SIG-M5 treated with dmso at 0.1 percent for 504 hours (cell line): ENCODE measurements around the gene WASF3.

Source experiments
- DNase-seq: peaks from one replicate; lab custom pipeline; 2025; ENCODE audit not compliant: unreplicated experiment; lab: John Stamatoyannopoulos, UW

WASF3 gene

DNA sequence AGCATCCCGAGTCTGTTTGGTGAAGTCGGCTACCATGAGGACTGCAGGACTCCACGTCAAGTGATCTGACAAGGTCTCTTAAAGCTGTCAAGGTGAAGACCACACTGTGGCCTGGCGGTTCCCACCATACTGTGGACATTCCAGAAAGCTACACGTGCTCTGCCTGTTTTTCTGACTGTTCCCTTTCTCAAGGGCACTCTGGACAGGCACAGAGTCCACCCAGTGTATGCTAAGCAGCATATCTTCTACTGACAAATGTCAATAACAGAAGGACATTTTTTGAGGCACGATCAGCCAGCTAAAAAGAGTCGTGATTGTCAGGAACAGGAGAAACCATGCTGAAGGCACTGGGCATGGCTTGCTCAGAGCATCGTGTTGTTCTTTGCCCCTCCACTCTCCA lies 12.8 kb upstream of the WASF3 start:
- no peak for DNase-seq

DNA sequence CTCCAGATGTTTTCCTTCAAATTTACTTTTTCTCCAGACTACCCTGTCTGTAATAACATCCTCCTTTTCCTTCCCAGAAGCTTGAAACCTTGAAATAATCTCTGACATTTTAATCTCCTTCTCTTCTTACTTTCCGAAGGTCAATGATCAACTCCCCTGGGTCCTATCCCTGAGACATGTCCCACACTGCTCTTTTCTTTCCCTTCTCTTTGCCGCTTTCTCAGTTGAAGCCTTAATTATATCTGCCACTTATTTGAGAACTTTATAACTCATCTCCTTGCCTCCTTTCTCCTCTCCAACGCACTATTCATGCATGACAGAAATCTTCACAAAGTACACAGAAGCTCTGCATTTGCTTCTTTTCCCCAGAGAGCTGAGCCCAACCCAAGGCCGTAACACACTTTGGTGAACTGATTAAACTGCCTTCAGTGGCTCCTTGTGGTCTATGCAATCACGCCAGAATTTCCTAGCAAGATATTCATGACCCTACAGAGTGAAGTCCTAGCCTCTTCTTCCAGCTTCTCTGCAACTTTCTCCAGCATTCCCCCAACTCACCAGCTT lies 9.2 kb upstream of the WASF3 start:
- no peak for DNase-seq

DNA sequence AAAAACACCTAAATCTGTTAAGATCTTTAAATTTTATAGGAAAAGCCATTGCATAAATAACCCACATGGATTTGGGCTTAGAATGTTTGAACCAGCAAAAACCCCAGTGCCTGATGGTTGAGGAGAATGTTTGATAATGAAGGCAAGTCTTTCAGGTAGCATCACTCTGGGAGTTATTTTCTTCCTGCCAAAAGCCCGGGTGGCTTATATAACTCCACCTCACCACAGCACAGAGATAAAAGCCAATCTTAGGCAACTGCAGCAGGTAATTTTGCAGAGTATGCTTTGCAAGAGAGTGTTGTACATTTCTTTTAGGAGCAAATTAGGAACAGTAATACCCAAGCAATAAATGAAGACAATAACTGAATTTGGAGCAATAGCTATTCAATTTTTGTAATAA lies 7.8 kb upstream of the WASF3 start:
- no peak for DNase-seq

DNA sequence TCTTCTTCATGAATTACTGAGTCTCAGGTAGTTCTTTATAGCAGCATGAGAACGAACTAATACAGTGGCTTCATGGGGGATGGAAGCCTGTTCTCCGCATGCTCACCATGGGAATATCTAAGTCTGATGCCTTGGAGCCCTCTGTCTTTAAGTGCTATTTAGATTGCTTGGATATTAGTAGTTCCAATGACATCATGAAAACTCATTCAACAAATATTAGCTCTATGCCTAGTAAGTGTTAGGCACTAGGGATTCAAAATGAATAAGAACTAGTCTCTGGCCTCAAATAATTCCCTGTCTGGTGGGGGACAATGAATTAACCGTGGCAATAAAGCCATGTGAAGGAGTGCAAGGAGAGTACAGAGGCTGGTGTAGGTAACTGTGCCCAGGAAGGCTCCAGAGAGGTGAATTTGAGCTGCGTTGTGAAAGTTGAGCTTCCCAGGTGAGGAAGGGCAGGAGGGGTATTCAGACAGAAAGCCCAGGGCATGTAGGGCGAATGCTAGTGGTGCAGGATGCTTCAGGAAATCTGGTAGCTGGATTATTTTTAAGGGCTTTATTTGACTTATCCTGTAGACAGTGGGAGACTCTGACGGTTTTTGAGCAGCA lies 6.1 kb upstream of the WASF3 start:
- DNase-seq = no peak

DNA sequence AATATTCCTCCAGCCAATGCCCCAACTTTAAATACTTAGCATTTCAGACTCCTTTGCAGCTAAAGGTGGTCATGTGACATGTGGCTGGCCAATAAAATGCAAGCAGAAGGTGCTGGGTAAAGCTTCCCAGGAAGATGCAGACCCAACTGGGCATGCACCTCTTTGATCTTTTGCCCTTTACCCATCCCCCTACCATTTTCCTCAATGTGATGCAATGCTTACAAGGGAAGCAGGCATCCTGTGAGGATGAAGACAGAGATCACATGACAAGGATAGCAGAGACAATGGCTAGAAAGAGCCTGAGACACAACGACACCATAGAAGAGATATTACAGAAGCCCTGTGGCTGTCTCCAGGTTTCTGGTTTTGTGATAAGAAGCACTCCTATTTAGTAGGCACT lies 2.1 kb upstream of the WASF3 start:
- no peak for DNase-seq

DNA sequence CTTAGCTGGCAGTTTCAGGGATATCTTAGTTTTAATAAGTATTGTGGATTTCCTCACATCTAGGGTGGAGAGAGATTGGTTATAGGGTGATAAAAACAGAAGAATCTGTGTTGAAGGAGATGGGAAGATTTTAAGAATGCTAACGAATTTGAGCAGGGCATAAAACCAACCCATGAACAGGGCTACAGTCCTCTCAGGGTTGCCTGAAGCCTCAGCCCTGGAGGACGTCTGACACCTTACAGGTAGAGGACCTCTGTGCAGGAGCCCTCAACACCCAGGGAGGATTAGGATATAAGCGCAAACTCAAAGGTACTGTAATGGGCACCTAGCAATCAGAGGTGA lies 461 bp upstream of the WASF3 start:
- no peak for DNase-seq

DNA sequence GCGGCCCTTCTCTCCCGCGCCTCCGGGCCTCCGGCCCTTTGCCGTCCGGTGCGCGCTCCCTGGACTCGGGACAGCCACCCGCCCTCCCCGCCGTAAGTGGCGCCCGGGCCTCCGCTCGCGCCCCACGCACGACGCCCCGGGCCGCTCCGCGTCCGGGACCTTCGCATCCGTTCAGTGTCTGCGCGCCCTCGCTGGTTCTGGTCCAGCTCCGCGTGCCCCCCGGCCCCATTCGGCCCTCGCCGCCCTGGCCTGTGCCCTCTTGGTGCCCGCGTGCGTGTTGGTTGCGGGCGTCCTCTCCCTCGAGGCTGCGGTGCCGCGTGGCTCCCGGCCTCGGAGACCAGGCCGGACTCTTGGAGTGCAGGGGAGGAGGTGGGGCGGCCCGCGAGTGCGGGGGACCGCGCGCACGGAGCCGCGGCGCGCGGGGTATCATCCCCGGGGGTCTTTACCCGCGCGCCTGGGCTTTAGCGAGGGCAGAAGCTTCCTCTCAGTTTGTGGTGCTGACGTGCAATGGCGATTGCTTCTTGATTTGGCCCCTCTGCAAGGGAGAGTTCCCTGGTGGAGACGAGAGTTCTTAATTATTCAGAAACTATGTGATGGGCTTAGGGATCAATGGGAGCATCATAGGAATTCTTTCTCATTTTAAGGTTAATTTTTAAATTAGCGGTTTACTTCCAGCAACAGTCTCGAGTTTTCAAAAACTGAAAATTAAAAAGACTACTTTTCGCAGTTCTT lies 757 bp downstream of the WASF3 start:
- no peak for DNase-seq

DNA sequence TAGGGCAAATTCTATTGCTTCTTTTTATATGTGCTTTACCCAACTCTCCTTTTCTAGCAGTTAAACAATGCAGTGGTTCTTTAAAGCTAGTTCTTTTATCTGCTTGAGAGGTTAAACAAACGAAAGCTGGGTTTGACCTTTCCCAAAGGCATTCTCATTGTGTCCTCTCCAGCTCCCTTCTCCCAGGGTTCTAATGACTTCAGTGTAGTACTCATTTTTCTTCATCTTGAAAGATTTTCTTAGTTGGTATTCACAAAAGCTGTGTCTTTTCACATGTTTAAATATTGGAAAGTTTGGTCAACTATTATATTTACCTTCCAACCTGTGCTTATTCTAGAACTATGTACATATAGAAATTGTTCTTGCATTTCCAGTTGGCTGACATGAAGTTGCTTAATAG lies 1.5 kb downstream of the WASF3 start:
- no peak for DNase-seq

DNA sequence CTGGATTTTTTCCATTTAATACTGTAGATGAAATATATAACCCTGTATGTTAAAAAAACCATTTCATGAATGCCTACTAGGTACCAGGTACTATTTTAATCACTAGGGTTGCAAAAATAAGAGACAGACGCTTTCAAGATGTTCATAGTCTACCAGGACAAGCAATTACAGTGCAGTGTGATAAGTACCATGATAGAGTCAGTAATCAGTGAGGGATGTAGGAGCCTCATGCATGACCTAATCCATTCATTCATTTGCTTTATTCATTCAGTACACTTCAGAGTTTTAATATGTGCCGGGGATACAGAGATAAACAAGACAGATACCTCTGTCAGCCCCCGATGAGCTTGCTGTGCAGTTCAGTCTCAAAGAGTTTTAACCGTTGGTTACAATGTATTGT lies 3.0 kb downstream of the WASF3 start:
- DNase-seq = no peak

DNA sequence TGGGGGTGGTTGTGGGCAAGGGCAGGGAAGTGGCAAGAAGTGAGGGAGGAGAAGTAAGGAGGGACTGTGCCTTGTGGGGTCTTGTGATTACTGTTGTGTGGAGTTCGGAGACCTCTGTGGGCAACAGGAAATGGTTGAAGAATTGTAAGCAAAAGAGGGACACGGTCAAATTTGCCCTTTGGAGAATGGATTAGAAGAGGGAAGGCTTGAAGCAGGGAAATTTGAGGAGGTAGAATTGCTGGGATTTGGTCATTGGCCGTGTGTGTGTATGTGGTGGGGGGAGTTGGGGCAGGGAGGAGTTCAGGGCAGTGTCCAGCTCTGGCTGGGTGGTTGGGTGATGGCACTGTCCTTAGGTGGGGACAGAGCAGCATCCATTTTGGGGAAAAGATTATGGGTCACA lies 3.6 kb downstream of the WASF3 start:
- no peak for DNase-seq

DNA sequence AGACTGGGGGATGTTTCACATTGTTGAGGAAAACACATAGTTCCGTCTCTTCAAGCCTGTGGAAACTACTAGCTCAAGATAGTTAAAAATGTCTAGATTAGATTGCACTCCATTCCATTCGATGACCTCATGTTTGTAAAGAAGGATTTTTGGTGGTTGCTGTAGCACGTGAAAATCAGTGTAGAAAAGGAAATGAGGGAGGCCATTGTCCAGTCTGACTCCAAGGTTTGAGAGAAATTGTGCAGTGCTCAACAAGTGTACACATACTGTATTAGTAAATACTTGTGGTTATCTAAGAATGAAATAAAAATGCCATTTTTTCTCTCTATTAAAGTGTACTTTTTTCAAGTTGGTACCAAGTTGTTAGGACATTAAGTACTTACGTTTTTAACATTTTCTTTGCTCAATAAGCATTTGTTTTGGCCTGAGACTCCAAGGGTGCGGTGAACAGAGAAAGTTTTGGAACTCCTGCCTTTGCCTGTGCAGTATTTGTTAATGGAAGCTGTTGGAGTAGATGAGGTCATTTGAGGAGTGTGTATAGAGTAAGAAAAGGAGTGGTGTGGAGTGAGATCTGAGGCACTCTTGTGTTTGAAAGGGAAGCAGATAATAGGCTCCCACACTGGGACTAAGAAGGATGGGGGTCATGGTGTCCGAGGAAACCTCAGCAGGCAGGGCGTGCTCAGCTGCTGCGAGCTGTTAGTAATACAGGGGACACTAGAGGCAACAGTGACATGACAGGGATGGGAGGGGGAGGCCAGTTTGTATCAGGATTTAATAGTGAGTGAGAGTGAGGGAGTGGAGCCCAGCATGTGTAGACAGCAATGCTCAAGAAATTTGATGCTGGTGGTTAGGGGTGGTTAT lies 4.4 kb downstream of the WASF3 start:
- DNase-seq = no peak

DNA sequence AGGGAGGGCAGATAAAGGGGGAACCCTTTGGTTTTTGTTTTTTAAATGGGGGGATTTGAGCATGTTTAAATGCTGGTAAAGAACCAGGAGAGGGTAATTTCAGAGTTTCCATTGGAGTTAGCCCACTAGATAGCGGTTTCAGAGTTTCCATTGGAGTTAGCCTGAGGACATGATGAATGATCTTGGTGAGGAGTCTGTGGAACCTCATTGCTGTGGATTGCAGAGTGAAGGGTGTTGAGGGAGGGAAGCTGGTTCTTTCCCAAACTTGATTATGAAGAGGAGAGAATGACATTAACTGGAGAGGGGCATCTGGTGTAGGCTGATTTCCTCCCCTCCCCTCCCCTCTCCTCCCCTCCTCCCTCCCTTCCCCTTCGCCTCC lies 5.0 kb downstream of the WASF3 start:
- DNase-seq = no peak

DNA sequence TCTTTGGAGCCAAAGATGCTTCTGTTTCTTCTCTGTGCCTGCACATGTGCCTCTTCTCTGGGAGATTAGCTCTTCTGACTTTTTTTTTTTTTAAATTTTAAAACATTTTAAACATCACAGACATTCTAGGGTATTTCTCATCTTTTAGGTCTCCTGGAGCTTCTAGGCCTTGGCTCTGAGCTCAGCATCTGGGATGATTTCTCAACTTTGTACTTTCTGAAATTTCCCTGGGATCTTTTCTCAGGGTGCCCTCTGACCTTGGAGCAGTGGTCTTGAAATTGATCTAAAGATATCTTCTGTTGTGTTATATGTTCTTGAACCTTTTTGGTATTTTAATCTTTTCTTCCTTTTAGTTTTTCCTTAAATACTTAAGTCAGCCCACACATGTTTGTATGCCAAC lies 6.2 kb downstream of the WASF3 start:
- no peak for DNase-seq

DNA sequence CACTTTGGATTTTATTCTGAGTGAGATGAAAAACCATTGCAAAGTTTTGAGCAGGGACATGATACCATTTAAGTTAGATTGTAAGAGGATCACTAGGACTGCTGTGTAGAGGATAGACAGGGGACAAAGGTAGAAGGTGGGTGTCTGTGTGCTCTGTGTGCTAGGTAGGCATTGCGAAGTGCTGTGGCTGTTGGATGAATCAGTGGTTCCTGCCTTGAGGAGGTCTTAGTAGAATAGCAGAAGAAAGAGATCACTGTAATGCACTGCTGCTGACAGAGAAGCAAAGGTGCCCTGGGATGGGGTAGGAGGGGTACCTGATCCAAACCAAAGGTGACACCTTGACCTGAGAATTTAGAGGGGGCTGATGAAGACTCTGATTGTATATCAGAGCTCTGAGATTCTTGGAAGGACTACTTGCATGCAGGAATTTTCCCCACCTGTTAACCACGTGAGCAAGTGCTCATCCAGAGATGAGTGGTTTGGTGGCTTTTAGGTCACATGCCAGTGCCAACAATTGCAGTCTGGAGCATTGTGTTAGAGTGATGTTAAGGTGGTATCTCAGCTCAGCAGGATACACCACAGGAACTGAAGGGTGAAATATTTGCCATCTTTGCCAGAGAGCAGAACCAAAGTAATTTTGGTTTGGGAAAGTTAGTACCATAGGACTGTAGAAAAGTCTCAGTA lies 10.8 kb downstream of the WASF3 start:
- DNase-seq = no peak

DNA sequence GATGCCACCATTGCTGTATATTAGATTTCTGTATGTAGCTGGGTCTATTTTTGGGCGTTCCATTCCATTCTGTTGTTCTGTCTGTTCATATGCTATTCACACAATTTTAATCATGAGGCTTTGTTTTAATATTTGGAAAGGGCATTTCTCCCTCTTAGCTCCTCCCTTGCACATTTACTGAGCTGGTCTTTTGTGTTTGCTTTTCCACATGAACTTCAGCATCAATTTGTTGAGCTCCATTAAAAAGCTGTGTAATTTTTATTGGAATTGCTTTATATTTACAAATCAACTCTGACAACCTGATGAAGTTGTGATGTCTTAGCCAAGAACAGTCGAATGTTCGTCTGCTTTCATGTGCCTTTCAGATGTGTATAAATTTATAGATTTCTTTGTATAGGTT lies 14.0 kb downstream of the WASF3 start:
- DNase-seq = no peak

DNA sequence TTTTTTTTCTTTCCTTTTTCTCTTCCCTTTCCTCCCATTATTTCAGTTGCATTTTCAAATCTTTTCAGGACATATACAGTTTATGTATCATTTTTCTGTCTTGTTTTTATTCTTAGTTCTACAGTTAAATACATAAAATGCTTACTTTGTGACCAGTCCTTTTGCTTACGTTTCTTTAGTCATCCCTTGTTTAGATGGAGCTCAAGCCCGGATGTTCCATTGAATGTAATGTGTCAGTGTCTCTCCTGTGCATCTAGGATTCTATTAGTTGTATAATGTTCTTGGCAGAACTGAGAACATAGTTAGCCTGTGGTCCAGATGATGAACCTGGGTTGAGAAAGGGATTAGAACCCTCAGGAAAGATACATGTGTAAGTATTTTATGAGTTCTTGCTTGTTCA lies 17.8 kb downstream of the WASF3 start:
- DNase-seq = no peak

DNA sequence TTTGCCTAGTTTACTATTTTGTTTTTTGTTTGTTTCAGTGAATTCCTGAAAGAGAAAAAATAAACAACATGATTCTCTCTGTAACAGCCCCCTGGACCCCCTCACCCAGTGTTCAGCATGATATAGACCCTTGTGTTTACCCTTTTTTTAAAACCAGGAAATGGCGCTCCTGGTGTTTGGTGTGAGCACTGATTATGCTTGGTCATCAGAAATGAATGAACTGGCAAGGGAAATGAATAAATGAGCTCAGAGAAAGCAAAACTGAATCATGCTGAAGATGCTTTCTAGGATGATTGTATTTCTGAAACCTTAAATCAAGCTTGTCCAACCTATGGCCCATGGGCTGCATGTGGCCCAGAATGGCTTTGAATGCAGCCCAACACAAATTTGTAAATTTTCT lies 22.1 kb downstream of the WASF3 start:
- no peak for DNase-seq

DNA sequence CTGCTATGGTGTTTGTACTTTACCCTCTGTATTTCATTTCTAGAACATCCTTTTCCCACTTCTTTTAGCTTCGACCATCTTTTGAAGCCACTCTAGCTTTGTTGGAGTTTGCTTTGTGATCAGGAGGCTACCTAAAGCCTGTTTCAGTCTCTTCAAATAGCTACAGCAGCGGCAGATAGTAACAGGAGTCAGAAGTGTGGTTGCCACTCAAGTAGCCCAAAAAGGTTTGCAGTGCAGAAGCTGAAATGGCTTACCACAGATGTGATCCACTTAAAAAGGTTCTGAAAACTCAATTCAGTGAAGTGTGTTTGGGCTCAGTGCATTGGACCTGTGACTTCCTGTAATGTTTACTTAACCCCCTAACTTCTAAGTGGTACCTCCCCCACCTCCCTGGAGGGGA lies 26.2 kb downstream of the WASF3 start:
- DNase-seq = no peak

DNA sequence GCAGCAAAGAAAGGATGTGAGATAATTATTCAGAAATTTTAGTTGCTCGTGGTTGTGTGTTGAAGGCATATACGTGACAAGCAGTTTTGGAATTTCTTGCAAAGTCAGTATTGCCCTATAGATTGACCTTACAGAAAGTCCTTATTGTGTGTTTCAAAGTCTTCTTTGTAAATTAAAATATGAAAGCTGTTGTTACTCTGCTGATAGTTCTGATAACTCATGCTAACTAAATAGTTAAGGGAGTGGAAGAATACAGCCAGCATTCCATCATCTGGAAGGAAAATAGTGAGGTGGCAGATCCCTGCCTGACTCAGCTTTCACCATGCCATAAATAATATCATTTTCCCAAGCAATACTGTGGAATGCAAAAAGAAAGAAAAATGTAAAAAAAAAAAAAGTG lies 27.2 kb downstream of the WASF3 start:
- no peak for DNase-seq

DNA sequence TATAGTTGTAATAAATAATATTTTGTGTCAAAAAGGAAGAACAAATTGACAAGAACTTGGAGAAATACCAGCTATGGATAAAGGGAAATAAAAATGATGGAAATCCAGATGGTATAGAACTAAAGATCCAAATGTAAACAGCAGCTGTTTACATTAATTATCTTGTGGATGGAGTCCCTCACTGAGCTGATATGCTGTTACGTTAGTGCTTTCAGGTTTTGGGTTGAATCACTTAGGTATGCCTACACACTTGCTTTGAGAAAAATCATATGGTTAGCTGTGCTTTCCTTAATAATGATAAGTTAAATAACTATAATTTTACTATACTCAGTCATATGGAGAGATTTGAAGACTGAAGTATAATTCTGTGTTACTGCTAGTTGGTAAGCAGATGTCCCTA lies 27.7 kb downstream of the WASF3 start:
- no peak for DNase-seq

DNA sequence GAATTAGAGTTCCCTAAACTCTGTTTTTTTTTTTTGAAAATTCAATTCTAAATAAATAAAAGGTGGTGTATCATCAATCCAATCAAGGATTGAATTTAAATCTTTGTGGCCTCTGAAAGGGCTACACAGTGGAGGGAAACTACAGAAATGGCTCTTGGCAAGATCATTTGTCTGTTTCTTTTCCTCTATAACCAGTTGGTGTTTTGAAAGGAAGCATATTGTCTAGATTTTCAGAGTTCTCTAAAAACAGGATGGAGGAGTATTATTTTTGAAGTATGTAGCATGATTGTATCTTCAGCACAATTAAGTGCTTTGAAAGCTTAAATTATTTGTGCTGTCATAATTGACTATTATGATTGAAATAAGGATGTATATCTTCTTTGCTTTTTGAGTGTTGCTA lies 29.8 kb downstream of the WASF3 start:
- no peak for DNase-seq

DNA sequence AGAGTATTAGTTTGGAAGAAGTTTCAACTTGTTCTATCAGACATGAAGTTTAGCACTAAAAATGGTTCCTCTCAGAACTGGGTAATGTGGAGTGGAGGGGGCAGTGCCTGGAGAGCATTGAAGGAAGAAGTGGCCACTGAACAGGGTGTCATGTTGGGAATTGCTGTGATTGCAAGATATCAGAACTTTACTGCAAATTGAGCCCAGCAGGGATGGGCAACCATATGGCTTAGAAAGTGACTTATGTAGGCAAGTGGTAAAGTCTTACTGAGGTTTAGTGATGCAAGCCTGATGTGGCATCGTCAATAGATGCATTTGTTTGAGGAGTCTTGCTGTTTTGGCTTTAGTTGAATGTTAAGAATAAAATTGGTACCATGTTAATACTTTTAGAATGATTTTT lies 31.7 kb downstream of the WASF3 start:
- DNase-seq = no peak
